ENCODE measurements around the gene ROGDI. TPM values are rescaled to one million over a fixed set of nuclear protein-coding genes. Genes with fewer than 3 reads are reported as not detected.

ROGDI gene
- total and polyA plus RNA-seq, 9 of the 15 experiments (the other 6 are each of a cell fraction or from before 2014, with no cell fraction given) = 0.97 to 37.3 (median 16.5) TPM

DNA sequence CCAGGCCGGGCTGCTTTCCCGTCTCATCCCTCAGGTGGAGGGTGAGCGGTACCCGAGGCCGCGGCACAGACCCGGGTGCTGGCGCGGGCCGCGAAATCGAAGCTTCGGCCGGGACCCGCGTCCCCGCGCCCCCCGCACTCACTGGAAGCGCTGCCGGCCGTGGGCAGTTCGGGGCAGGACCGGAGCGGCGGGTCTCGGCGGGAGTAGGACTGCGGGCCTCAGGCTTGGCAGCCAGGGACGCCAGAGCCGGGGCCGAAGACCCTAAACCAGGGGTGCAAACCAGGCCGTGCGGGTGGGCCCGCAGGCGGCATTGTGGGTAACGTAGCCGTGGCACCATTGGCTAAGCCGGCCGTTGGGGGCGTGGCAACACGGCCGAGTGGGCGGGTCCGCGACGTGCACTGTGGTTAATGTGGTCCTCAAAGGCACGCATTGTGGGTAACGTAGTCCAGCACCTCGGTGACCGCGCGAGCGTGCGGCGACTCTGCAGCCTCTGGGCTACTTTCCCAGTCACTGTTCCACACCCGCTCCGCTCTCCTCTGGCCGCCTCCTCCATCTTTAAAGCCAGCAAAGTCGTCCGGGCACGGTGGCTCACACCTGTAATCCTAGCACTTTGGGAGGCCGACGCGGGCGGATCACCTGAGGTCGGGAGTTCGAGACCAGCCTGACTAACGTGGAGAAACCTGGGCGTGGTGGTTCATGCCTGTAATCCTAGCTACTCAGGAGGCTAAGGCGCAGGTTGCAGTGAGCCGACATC is 35.4 kb downstream of the ROGDI start, which contains the start of gene ZNF500 (continued):
- TF ChIP-seq ARID4B (CRISPR knock-in tag; IDR thresholded peaks at IDR 0.05) (peak; percentile 59; the same call in 1 of the 2 replicates), ZNF175 (CRISPR knock-in tag; IDR thresholded peaks at IDR 0.05; ENCODE audit: low read depth) (no peak), HNRNPUL1 (IDR thresholded peaks at IDR 0.05; ENCODE audit: low read length) (no peak), ADNP (tag; IDR thresholded peaks at IDR 0.05) (peak; percentile 82), ZFX (CRISPR knock-in tag; IDR thresholded peaks at IDR 0.05) (peak; percentile 99), KAT8 (IDR thresholded peaks at IDR 0.05; ENCODE audit: low read depth) (no peak), ZC3H8 (IDR thresholded peaks at IDR 0.05) (no peak), NONO (IDR thresholded peaks at IDR 0.05; ENCODE audit: low read depth in 2 of 2, low read length in 1 of 2) (peak in 1 of 2 experiments; percentile 35; a peak in 1 of 4 replicates), MYNN (IDR thresholded peaks at IDR 0.05) (no peak), MYNN (CRISPR knock-in tag; IDR thresholded peaks at IDR 0.05) (no peak), ZFP36 (IDR thresholded peaks at IDR 0.05; ENCODE audit: low read depth, low read length, partially characterized antibody) (no peak), MIER1 (IDR thresholded peaks at IDR 0.05; ENCODE audit: low read depth) (no peak), GABPB1 (CRISPR knock-in tag; IDR thresholded peaks at IDR 0.05) (peak; percentile 67), GABPB2 (CRISPR knock-in tag; conservative IDR thresholded peaks at IDR 0.05) (no peak)
- TF ChIP-seq, protein P1, sequence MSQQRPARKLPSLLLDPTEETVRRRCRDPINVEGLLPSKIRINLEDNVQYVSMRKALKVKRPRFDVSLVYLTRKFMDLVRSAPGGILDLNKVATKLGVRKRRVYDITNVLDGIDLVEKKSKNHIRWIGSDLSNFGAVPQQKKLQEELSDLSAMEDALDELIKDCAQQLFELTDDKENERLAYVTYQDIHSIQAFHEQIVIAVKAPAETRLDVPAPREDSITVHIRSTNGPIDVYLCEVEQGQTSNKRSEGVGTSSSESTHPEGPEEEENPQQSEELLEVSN (IDR thresholded peaks at IDR 0.05; ENCODE audit: borderline replicate concordance in 1 of 2, extremely low read depth in 1 of 2, insufficient read depth in 1 of 2, insufficient read length in 1 of 2, low read depth in 1 of 2, low read length in 1 of 2, poor library complexity in 1 of 2, severe bottlenecking in 1 of 2) = peak; percentile 20 to 31

Measured in K562 (cell line).